Spleen (tissue), 11 donors: Measurements from ENCODE around the gene APOA4. TPM values are rescaled to one million over a fixed set of nuclear protein-coding genes. Genes with fewer than 3 reads are reported as not detected.

ENCODE experiments used
- DNase-seq: peaks from one replicate; pipeline ENCODE4 v3.0.0-alpha.2; 2020
- H3K27ac ChIP-seq, 8 donors: fragments of 200-600 bp; sonication (generic) in 7 of 8; 1 replicate in 4 of 8; 2 replicates in 4 of 8; pipeline versions ENCODE4 v1.5.0 to v1.8.0; 2016 to 2021; ENCODE audit warnings: inconsistent platforms in 4 of 8, mild to moderate bottlenecking in 4 of 8, moderate library complexity in 1 of 8
- H3K27me3 ChIP-seq, 7 donors: fragments of 200-600 bp; sonication (generic) in 6 of 7; replicated peaks in 1 of 7; 1 replicate in 4 of 7; 2 replicates in 3 of 7; pipeline versions ENCODE4 v1.5.0 to v1.8.0; 2016 to 2021; ENCODE audit warnings: inconsistent platforms in 3 of 7, mild to moderate bottlenecking in 1 of 7
- H3K36me3 ChIP-seq, 6 donors: fragments of 200-600 bp; sonication (generic) in 5 of 6; 1 replicate in 4 of 6; 2 replicates in 2 of 6; pipeline versions ENCODE4 v1.5.0 to v1.8.0; 2016 to 2021; ENCODE audit warnings: inconsistent platforms in 2 of 6
- H3K4me1 ChIP-seq, 6 donors: fragments of 200-600 bp; sonication (generic) in 5 of 6; 1 replicate in 3 of 6; 2 replicates in 3 of 6; pipeline versions ENCODE4 v1.5.0 to v1.8.0; 2016 to 2021; ENCODE audit warnings: inconsistent platforms in 3 of 6
- H3K4me3 ChIP-seq, 8 donors: fragments of 200-600 bp; sonication (generic) in 7 of 8; 1 replicate in 4 of 8; 2 replicates in 4 of 8; pipeline versions ENCODE4 v1.5.0 to v1.8.0; 2016 to 2021; ENCODE audit warnings: inconsistent platforms in 4 of 8, mild to moderate bottlenecking in 4 of 8, moderate library complexity in 2 of 8
- H3K9me3 ChIP-seq, 8 donors: fragments of 200-600 bp; sonication (generic) in 7 of 8; 1 replicate in 4 of 8; 2 replicates in 4 of 8; pipeline versions ENCODE4 v1.5.0 to v1.8.0; 2016 to 2021; ENCODE audit warnings: inconsistent platforms in 4 of 8
- CTCF ChIP-seq, 11 experiments: fragments of 200-600 bp in 7 of 11; fragments of 450-650 bp in 4 of 11; sonication (generic) in 4 of 11; IDR thresholded peaks in 8 of 11; conservative IDR thresholded peaks in 3 of 11; 1 replicate in 7 of 11; 2 replicates in 4 of 11; pipeline versions ENCODE4 v1.4.0 to v1.8.0; 2016 to 2021; ENCODE audit warnings: antibody characterized with exemption in 11 of 11, inconsistent platforms in 4 of 11, mild to moderate bottlenecking in 1 of 11
- POLR2A ChIP-seq, 3 donors: fragments of 450-650 bp; IDR thresholded peaks; one replicate each; pipeline ENCODE4 v1.5.1; 2017; ENCODE audit warnings: antibody characterized with exemption in 3 of 3, mild to moderate bottlenecking in 1 of 3
- POLR2AphosphoS5 ChIP-seq, 3 donors: sonication (generic); formaldehyde crosslinking; IDR thresholded peaks; one replicate each; pipeline ENCODE4 v1.5.1; 2017; ENCODE audit warnings: antibody characterized with exemption in 3 of 3
- WGBS, 5 donors: extraction: QIAGEN DNeasy Blood & Tissue Kit in 3 of 5; methylation state at CpG; one replicate each; pipeline versions ENCODE4 v1.1.5 to v1.1.7; 2013 to 2018; 5-methylcytosine and 5-hydroxymethylcytosine counted together
- intact Hi-C: fragments of 100-400 bp; cut with DNase I; formaldehyde crosslinking; loops from one replicate; pipeline ENCODE4 v1.15.0; 2023; ENCODE audit warnings: low total_unique reads
- polyA plus RNA-seq, 3 donors: library from polyadenylated mRNA; stranded (reverse); fragments of 200-250 nt; gene quantifications; one replicate each; pipeline ENCODE4 v1.2.1, GENCODE V29; 2013
- total RNA-seq, 7 donors: library from RNA; depleted of rRNA in 3 of 7; stranded (reverse); fragments of >200 nt in 3 of 7; fragmentation: NEBNext Ultra II Directional in 4 of 7; extraction: Animal tissue kit (Norgen Biotek cat#: 25700) in 4 of 7; gene quantifications; one replicate each; pipeline versions ENCODE4 v1.1.0 to v1.2.1, GENCODE V29; 2016 to 2021
- donor health status: healthy with polysubstance abuse.
- donor health status: DM: no; HTN: no; CAD: no; lungs with moderate emphysema.
- donor health status: DM: no; HTN: no; CAD: no.
- donor health status: Bipolar disorder and iron deficiency.
- donor health status: healthy.
- donor health status: DM: no; HTN: no; CAD: no.
- donor health status: DM: yes; HTN: yes; CAD: no.

The APOA4 gene
- total and polyA plus RNA-seq, 10 donors, result 0.05 to 0.16 TPM; not detected in 8

- H3K4me1 ChIP-seq, result peaks cover 9 to 30% (median 19%) of the 10 kb centered on the region in 6 donors
- intact Hi-C loops, result no loop called here
- DNase-seq, result no peak
- H3K27me3 ChIP-seq, result peaks cover 0 to 8% (median 0%) of the 10 kb centered on the region in 7 donors
- TF ChIP-seq POLR2A (IDR thresholded peaks at IDR 0.05), result no peak
- no peak for TF ChIP-seq POLR2AphosphoS5 (IDR thresholded peaks at IDR 0.05)
- no peak for TF ChIP-seq CTCF (IDR thresholded peaks at IDR 0.05 in 8 of 11, conservative IDR thresholded peaks at IDR 0.05 in 3 of 11)
- no peaks in the 10 kb centered on the region for H3K36me3 ChIP-seq
- H3K27ac ChIP-seq, result no peak overlapping the region
- WGBS, 5 donors, result 89 to 96% (median 93%) methylated on average over 10 of the region's 10 CpGs
- H3K9me3 ChIP-seq, result no peaks in the 10 kb centered on the region
- no peak overlapping the region for H3K4me3 ChIP-seq
Measured at GRCh38 chr11:116833491-116833815, 10.3 kb upstream of the APOA4 start.

- peak; percentile 61 for DNase-seq
- Histone ChIP-seq H3K27ac (no peak overlapping the region), H3K36me3 (no peaks in the 10 kb centered on the region), H3K27me3 (peaks cover 0 to 8% (median 0%) of the 10 kb centered on the region in 7 donors), H3K4me1 (peaks cover 9 to 29% (median 19%) of the 10 kb centered on the region in 6 donors), H3K9me3 (no peaks in the 10 kb centered on the region), H3K4me3 (no peak overlapping the region)
- no peak for TF ChIP-seq CTCF (IDR thresholded peaks at IDR 0.05 in 8 of 11, conservative IDR thresholded peaks at IDR 0.05 in 3 of 11)
- no peak for TF ChIP-seq POLR2AphosphoS5 (IDR thresholded peaks at IDR 0.05)
- TF ChIP-seq POLR2A (IDR thresholded peaks at IDR 0.05), result no peak
- intact Hi-C loops, result no loop called here
- 77 to 86% (median 78%) methylated on average over 5 to 13 of the region's 13 CpGs for WGBS, 5 donors
Measured at GRCh38 chr11:116832350-116833290, 9.5 kb upstream of the APOA4 start.

GRCh38 chr11:116831790-116832349, 8.8 kb upstream of the APOA4 start:
- H3K36me3 ChIP-seq, result no peaks in the 10 kb centered on the region
- H3K27ac ChIP-seq, result no peak overlapping the region
- 90 to 92% (median 91%) methylated on average over 6 to 7 of the region's 7 CpGs for WGBS, 5 donors
- peak; percentile 47 for DNase-seq
- no peak overlapping the region for H3K4me3 ChIP-seq
- no peaks in the 10 kb centered on the region for H3K9me3 ChIP-seq
- H3K27me3 ChIP-seq, result peaks cover 0 to 8% (median 0%) of the 10 kb centered on the region in 7 donors
- TF ChIP-seq POLR2A (IDR thresholded peaks at IDR 0.05), result no peak
- TF ChIP-seq CTCF (IDR thresholded peaks at IDR 0.05 in 8 of 11, conservative IDR thresholded peaks at IDR 0.05 in 3 of 11), result no peak
- TF ChIP-seq POLR2AphosphoS5 (IDR thresholded peaks at IDR 0.05), result no peak
- intact Hi-C loops, result no loop called here
- peaks cover 9 to 24% (median 19%) of the 10 kb centered on the region in 6 donors for H3K4me1 ChIP-seq
